ENCODE results near the gene STK11IP.

DNA sequence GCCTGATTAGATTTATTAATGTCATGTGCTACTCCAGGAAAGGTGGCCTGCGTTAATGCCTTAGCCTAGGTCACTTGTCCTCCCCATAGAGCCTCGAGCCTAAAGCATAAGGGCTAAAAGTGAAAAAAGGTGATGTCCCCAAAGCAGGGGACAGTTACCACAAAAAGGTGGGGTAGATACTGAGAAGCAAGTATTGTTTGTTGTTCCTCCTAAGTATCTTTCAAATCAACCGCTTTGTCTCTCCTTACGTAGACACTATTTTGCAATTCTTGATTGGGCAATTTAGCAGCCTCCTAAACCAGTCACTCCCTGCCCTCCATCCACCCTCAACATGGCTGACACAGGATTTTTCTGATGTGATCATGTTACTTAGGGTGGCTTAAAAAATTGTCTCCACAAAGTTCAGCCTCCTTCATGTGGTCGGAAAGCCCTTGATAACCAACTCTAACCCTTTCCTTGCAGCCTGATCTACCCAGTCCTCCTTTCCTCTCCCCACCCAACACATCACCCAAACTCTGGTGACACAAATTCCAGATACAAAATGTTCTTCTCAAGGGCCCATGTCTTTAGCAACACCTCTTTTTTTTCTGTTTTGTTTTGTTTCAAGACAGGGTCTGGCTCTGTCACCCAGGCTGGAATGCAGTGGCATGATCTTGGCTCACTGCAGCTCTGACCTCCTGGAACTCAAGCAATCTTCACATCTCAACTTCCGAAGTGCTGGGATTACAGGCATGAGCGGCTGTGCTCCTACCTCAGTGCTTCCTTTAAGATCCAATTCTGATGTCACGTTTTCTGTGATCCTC is 18.6 kb upstream of the STK11IP start:
- TF ChIP-seq, protein P1, sequence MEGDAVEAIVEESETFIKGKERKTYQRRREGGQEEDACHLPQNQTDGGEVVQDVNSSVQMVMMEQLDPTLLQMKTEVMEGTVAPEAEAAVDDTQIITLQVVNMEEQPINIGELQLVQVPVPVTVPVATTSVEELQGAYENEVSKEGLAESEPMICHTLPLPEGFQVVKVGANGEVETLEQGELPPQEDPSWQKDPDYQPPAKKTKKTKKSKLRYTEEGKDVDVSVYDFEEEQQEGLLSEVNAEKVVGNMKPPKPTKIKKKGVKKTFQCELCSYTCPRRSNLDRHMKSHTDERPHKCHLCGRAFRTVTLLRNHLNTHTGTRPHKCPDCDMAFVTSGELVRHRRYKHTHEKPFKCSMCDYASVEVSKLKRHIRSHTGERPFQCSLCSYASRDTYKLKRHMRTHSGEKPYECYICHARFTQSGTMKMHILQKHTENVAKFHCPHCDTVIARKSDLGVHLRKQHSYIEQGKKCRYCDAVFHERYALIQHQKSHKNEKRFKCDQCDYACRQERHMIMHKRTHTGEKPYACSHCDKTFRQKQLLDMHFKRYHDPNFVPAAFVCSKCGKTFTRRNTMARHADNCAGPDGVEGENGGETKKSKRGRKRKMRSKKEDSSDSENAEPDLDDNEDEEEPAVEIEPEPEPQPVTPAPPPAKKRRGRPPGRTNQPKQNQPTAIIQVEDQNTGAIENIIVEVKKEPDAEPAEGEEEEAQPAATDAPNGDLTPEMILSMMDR (IDR thresholded peaks at IDR 0.05; ENCODE audit: poor library complexity, severe bottlenecking) = no peak
- no peak for TF ChIP-seq MXI1 (conservative IDR thresholded peaks at IDR 0.05; ENCODE audit: poor library complexity, severe bottlenecking)
- TF ChIP-seq RAD21 (conservative IDR thresholded peaks at IDR 0.05) = no peak
- no peak for TF ChIP-seq SMC3 (conservative IDR thresholded peaks at IDR 0.05; ENCODE audit: poor library complexity)
